Thyroid gland (tissue), 4 donors: ENCODE data around the gene HESX1.

Experiments used
- CTCF ChIP-seq, 6 experiments: fragments of 200-600 bp in 3 of 6; fragments of 450-650 bp in 3 of 6; sonication (generic) in 3 of 6; IDR thresholded peaks; one replicate each; pipeline ENCODE4 v1.5.1; 2016 to 2019; ENCODE audit warnings: antibody characterized with exemption in 6 of 6, mild to moderate bottlenecking in 2 of 6, inconsistent platforms in 1 of 6, moderate library complexity in 1 of 6
- POLR2A ChIP-seq, 2 donors: fragments of 450-650 bp; IDR thresholded peaks; one replicate each; pipeline ENCODE4 v1.6.1; 2017; ENCODE audit warnings: antibody characterized with exemption in 2 of 2, mild to moderate bottlenecking in 2 of 2, moderate library complexity in 1 of 2

- TF ChIP-seq CTCF (IDR thresholded peaks at IDR 0.05) = no peak
- no peak for TF ChIP-seq POLR2A (IDR thresholded peaks at IDR 0.05)
Observed at GRCh38 chr3:57165641-57166040, 34.1 kb downstream of the HESX1 start.
